ENCODE measurements around the gene UGP2.

The UGP2 gene

DNA sequence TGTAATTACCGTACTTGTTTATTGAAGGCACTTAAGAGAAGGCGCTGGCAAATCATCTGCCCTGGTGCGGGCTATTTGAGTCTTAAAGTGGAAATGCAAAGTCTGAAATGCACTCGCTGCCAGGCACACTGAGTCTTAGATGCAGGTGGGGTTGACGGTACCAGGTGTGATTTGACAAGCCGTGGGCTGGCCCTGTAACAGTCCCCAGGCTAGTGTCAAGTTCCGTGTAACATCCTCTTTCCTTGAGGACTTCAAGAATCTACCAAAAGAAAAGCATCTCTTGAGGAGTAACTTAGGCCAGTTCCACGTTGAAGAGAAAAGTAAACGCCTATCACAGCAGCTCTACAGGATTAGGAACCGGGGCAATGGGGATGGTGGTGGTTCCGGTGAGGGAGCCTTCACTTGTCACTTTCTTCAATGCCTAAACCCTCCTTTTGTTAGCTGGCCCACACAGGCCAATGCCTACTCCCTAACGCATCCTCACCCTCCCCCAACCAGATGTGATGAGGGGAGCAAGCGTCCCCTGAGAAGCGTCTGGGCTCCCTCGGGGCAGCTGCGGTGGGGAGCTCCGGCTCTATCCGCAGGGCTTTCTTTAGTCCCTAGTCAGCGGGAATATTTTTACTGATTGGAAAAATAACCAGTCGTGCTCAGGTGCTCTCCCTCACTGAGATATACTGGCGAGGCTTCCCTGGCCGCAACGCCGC, 1.5 kb upstream of the UGP2 start:
- no peak for DNase-seq (ENCODE audit: low spot score)
- Histone ChIP-seq H3K27ac (peak overlapping the region; percentile 95 to 98), H3K4me3 (peak overlapping the region; percentile 80)
- TF ChIP-seq, protein P1, sequence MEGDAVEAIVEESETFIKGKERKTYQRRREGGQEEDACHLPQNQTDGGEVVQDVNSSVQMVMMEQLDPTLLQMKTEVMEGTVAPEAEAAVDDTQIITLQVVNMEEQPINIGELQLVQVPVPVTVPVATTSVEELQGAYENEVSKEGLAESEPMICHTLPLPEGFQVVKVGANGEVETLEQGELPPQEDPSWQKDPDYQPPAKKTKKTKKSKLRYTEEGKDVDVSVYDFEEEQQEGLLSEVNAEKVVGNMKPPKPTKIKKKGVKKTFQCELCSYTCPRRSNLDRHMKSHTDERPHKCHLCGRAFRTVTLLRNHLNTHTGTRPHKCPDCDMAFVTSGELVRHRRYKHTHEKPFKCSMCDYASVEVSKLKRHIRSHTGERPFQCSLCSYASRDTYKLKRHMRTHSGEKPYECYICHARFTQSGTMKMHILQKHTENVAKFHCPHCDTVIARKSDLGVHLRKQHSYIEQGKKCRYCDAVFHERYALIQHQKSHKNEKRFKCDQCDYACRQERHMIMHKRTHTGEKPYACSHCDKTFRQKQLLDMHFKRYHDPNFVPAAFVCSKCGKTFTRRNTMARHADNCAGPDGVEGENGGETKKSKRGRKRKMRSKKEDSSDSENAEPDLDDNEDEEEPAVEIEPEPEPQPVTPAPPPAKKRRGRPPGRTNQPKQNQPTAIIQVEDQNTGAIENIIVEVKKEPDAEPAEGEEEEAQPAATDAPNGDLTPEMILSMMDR (IDR thresholded peaks at IDR 0.05), result no peak

DNA sequence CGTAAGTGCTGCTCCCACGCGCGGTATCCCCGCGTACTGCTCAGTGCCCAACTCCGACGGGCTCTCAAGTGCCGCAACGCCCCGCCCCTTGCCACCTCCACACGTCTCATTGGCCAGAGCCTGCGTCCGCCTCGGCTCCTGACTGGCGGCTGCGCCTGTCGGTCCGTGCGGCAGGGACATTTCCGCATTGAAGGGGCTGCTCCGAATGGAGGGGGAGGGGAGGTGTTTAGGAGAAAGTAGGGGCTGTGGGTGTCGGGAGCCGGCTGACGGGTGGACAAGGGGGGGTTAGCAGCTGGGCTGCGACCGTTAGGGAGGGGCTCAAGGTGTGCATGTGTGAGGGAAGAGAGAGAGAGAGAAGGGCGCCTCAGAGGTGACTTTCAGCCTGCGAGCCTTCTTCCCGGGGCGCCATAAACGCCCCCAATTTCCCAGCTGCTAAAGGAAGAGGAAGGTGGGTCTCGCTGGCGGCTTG, 877 bp upstream of the UGP2 start:
- DNase-seq (ENCODE audit: low spot score), result peak; percentile 99
- Histone ChIP-seq H3K27ac (peak overlapping the region; percentile 95 to 98), H3K4me3 (peak overlapping the region; percentile 80)
- TF ChIP-seq, protein P1 (IDR thresholded peaks at IDR 0.05), result no peak

DNA sequence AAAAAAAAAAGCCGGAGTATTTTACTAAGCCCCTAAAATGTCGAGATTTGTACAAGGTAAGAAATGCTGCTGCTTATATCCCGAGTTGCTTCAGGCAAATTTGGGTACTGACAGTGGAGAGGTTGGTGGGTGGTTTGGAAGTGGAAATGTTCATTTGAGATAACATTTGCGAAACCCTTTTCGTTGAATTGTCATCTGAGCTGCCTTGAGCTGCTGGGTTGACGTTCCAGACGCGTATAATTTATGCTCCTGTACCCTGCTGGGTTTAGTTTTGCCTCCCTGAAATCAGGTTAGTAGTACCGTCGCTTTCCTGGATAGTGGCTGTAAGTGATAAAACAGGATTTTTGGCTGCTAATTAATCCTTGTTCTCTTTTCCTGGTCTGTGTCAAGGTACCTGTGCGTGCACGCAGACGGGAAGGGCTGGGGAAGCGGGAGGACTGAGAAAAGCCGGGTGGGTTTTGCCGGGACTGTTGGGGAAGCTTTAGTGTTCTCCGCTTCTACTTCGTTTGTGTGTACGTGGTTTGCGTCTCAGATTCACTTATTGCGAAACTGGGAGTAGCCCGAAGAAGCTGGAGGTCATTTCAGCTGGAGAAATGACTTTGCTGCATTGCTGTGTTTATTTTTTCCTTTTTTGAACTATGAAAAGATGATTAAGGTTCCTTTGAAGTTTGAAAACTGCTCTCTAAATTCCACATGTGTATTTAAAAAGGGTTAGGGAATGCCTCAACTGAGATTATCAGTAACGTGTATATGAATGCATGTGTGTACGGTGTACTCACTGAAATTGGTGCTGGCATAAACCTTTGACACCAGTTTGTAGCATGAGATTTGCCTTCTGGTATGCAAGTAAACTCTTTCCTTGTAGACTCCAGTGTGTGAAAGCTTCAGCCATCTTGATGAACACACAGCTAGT, 709 bp downstream of the UGP2 start:
- peak overlapping the region; percentile 95 to 98 for H3K27ac ChIP-seq
- TF ChIP-seq, protein P1 (IDR thresholded peaks at IDR 0.05), result no peak
- peak overlapping the region; percentile 80 for H3K4me3 ChIP-seq
- DNase-seq (ENCODE audit: low spot score), result peak; percentile 78

DNA sequence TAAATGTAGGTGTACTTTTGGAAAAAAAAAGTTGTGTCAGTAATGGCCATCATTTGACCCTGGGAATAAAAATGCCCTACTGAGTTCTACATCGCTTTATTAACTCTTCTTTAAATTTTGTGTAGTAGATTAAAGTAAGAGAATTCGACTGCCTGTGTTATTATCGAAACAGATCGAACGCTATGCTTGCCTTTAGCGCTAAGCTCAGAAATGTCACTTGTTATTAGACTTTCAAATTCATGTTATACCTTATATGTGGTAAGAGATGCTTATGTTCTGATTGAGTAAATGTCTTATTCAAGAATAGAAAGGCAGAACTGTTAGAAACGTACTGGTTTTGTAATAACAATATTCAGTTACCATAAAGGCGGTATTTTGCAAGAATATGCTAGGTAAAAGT, 1.4 kb downstream of the UGP2 start:
- TF ChIP-seq, protein P1 (IDR thresholded peaks at IDR 0.05), result no peak
- no peak for DNase-seq (ENCODE audit: low spot score)
- Histone ChIP-seq H3K27ac (peak overlapping the region; percentile 95 to 98), H3K4me3 (peak overlapping the region; percentile 80)

DNA sequence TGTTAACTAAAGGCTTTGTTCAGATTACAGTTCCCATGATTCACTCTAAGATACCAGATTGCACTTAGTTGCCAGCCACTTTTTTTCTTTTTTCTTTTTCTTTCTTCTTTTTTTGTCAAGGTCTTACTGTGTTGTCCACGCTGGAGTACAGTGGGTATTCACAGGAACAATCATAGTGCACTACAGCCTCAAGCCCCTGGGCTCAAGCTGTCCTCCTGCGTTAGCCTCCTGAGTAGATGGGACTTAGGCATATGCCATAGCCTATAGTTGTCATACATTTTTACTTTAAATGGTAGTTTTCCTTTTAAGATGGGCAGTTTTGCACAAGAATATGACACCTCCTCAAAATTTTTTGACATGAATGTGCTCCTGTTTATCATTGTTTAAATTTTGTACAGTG, 2.1 kb downstream of the UGP2 start:
- no peak for DNase-seq (ENCODE audit: low spot score)
- TF ChIP-seq, protein P1 (IDR thresholded peaks at IDR 0.05), result no peak
- peak overlapping the region; percentile 80 for H3K4me3 ChIP-seq
- no peak overlapping the region for H3K27ac ChIP-seq

DNA sequence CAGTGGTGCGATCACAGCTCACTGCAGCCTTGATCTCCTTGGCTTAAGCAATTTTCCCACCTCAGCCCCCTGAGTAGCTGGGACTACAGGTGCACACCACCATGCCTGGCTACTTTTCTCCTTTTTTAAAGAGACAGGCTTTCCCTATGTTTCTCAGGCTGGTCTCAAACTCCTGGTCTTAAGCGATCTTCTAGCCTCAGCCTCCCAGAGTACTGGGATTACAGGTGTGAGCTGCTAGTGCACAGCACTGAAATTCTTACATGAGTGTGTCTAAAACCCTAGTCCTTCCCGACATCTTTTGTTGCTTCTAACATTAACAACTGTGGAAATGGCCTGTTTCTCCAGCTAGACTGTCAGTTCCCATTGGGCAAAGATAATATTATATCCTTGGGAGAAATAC, 2.9 kb downstream of the UGP2 start:
- peak overlapping the region; percentile 32 to 68 for H3K27ac ChIP-seq

More for the DNA sequence above, 2.9 kb downstream of the UGP2 start:
- peak overlapping the region; percentile 80 for H3K4me3 ChIP-seq
- TF ChIP-seq, protein P1 (IDR thresholded peaks at IDR 0.05), result no peak
- DNase-seq (ENCODE audit: low spot score), result no peak

All from coronary artery (tissue), 2 donors.